Stimulated activated CD8-positive, alpha-beta memory T cell treated with anti-CD3 and anti-CD28 coated beads, Interleukin-7, amount 100 ng/mL, for 4 hours (primary cell): ENCODE data around the gene ATRN.
"Not testable (repeated sequence)": the region's sequence is repeated elsewhere in the genome, so short reads cannot be mapped to it uniquely, and the experiment has no call there.

Source experiments
- DNase-seq, 2 donors: peaks; one replicate each; pipeline ENCODE4 v3.0.0-alpha.2; 2020; ENCODE audit warnings: low read depth in 2 of 2

The ATRN gene

DNA sequence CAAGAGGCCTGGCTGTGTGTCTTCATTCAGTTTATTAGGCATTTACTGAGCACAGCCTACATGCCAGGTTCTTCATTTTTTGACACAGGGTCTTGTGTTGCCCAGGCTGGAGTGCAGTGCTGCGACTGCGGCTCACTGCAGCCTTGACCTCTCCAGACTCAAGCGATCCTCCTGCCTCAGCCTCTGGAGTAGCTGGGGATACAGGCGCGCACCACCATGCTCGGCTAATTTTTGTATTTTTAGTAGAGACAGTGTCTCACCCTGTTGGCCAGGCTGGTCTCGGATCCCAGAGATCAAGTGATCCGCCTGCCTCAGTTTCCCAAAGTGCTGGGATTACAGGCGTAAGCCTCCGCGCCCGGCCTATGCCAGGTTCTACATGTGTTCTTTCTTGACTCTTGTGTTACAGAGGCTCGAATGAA lies 601 bp upstream of the ATRN start:
- DNase-seq: no peak

DNA sequence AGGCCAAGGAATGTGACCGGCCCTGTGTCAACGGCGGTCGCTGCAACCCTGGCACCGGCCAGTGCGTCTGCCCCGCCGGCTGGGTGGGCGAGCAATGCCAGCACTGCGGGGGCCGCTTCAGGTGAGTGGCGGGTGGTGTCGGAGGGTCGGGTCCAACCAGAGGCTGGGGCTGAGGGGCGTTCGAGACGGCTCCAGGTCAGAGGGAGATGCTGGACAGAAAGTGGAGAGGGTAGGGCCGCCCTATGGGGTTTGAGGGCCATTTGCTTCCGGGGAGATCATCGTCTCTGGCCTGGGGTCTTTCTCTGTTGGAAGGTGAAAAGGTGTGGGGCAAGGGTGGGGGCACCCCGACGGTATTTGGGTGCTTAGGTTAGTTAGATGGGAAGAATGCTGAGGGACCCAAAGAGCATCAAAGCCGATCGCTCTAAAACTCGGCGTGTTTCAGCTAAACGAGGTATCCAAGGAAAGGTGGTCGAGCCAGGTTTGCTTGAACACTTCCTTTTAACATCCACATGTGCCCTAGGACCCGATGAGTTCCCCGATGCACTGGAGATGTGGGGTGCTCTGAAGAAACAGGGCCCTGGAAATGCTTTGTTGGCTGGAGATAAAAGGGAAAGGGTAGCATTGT lies 691 bp downstream of the ATRN start:
- no peak for DNase-seq

DNA sequence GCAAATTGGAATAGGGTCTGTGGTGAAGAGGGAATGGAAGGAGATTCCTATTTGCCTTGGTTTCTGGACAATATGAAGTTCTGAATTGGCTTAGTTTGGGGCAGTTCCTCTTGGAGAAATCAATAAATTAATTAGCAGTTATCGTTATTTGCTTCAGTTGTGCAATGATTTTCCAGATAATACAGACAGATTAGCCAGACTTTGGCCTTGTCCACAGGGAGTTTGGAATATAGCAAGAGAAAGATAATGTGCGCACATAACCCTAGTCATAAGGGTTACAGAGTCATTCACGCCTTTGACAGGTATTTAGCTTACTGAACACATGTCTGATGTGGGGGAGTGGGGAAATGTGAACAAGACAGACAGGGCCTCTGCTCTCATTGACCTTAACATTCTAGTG lies 1.3 kb downstream of the ATRN start:
- DNase-seq: no peak

DNA sequence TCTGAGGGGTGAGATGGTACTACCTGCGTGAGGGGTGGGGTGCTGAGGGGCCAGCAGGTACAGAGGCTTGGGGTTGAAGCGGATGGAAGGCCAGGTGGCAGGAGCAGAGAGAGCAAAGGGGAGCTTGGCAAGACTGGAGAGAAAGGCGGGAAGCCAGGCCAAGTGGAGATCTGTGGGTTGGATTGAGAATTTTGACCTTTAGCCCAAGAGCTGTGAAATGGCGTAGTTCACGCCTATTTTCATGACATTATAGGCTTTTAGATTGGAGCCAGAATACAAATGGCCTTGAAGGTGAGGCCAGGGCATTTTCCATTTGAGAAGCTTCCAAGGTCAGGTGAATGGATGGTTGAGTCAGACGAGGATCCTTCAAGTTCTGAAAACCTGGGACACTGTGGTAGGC lies 2.5 kb downstream of the ATRN start:
- no peak for DNase-seq

DNA sequence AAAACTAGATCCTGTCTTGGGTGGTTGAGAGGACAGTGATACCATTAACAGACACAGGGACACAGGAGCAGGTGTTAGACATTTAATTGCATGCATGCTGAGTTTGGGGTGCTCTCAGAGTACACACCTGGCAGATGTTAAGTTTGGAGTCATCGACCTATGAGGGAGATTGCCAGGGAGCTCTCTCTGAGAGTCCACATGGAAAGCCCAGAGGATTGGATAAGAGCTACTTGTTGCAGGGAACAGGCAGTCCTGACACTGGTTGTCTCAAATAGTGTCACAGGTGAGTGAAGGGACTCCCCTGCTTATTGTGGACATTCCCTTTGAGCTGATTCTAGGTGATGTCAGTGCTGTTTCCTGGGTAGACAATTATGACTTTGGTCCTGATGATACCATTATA lies 3.1 kb downstream of the ATRN start:
- DNase-seq: no peak

DNA sequence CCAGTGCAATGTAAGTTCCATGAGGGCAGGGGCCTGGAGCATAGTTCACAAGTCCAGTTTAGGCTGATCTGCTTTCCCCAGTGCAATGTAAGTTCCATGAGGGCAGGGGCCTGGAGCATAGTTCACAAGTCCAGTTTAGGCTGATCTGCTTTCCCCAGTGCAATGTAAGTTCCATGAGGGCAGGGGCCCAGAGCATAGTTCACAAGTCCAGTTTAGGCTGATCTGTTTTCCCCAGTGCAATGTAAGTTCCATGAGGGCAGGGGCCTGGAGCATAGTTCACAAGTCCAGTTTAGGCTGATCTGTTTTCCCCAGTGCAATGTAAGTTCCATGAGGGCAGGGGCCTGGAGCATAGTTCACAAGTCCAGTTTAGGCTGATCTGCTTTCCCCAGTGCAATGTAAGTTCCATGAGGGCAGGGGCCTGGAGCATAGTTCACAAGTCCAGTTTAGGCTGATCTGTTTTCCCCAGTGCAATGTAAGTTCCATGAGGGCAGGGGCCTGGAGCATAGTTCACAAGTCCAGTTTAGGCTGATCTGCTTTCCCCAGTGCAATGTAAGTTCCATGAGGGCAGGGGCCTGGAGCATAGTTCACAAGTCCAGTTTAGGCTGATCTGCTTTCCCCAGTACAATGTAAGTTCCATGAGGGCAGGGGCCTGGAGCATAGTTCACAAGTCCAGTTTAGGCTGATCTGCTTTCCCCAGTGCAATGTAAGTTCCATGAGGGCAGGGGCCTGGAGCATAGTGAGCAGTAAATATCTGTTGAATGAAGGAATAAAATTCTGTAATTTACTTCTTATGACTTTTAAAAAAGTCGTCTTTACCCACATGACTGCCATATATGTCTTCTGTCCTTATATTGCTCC lies 6.4 kb downstream of the ATRN start:
- not testable (repeated sequence) for DNase-seq

DNA sequence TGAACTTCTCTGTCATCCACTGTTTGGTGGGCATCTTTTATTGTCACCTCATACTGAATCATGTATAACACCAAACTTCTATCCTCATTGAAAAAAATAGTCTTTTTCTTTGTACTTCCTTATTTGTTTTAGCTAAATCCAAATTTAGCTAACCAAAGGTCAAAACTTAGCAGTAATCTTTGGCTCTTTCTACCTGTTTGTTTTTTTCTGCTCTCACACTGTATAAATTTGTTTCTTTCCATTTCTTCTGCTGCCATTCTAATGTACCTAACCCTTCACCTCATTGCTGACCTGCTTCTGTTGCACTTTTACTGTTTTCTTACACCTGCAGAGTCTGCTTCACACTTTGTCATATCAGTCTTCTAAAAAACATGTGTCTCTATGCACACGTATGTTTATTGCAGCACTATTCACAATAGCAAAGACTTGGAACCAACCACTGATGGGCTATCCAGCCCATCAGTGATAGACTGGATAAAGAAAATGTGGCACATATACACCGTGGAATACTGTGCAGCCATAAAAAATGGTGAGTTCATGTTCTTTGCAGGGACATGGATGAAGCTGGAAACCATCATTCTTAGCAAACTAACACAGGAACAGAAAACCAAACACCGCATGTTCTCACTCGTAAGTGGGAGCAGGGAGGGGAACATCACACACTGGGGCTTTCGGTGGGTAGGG lies 7.2 kb downstream of the ATRN start:
- DNase-seq: no peak

DNA sequence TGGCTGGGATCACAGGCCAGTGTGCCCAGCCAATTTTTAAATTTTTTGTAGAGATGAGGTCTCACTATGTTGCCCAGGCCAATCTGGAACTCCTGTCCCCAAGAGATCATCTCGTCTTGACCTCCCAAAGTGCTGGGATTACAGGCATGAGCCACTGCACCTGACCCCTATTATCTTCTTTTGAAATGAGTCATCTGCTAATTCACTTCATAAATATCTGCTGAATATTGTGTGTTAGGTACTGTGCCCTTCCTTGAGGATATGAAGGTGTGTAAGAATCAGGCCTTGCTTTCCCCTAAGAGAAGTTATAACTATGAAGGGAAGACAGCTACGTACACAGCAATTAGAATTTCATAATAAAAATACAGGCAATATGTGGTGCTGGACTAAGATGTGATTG lies 8.2 kb downstream of the ATRN start:
- DNase-seq: no peak

DNA sequence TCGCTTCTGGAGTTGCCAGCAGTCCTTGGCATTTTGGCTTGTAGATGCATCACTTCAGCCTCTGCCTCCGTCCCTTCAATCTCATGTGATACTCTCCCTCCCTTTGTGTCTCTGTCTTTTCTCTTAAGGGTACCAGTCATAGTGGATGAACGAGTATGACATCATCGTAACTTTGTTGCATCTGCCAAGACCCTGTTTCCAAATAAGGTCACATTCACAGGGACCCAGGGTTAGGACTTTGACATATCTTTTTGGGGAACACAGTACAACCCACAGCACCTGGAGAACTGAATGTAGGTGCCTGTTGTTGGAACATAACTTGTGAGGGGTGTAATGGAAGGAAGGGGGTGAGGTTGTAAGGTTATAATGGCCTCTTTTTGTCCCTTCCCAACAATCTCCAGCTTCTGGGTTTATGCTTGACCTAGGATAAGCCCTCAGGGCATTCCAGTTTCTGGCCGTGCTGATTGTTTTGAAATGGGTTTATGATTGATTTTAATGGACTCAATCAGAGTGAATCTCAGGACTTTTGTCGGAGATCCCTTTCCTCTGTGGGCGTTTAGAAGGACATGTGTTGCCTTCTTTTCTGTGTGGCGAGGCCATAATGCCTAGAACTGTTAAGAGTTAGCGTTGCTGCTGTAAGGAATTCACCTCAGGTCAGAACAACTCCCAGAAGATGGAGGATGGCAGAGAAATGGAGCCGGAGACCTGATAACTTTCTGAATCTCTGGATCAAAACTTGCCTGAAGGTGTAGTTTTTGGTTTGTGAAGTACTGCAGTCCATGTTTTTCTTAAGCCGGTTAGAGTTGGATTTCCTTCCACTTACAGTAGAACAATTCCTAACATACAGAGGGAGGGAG lies 9.2 kb downstream of the ATRN start:
- no peak for DNase-seq

DNA sequence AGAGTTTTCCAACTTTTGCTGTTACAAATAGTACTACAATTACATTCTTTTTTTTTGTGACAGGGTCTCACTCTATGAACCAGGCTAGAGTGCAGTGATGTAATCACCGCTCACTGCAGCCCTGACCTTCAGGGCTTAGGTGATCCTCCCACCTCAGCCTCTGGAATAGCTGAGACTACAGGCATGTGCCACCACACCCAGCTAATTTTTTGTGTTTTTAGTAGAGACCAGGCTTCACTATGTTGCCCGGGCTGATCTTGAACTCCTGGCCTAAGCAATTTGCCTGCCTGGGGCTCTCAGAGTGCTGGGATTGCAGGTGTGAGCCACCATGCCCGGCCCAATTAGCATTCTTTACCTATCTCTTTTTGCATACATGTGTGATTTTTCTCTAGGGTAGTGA lies 12.5 kb downstream of the ATRN start:
- DNase-seq: no peak

DNA sequence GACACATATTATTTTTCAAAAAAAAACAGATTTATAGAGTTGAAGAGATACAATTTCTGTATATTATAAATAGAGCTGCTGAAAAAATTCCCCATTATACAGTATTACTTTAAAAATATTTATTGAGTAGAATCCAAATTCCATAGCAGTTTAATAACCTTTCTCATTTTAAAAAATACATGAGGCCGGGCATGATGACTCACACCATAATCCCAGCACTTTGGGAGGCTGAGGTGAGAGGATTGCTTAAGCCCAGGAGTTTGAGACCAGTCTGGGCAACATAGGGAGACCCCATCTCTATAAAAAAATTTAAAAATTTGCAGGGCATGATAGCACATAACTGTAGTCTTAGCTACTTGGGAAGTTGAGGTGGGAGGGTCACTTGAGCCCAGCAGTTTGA lies 13.0 kb downstream of the ATRN start:
- DNase-seq: no peak

DNA sequence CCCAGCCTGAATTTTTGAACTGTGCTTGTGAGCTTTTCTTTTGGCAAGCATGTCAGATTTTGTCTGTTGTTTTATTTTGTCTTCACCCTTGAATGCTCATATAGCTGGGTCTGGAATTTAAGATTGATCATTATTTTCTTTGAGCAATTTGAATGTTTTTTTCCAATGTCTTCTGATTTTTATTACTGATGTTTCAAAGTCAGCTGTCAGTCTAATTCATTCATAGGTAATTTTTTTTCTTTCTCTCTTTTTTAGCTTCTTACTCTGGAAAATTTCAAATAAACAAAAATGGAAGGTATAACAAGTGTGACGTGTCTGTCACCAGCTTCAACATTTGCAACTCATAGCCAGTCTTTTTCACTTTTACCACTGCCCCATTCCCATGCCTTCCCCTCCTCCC lies 15.1 kb downstream of the ATRN start:
- DNase-seq: no peak

DNA sequence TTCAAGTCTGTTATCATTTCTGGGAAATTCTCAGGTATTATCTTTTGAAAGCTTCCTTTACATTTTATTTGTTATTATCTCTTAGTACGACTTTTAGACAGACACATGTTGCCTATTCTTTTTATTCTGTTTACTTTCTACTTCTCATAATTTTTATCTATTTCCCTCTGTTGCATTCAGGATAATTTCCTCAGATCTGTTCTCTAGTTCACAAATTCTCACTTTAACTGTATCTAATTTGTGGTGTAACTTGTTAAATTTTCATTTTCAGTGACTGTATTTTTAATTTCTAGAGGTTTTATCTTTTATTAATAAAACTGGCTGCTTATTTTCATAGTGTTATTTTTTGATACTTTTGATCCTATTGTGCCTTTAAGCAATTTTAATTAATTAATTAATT lies 16.0 kb downstream of the ATRN start:
- no peak for DNase-seq

DNA sequence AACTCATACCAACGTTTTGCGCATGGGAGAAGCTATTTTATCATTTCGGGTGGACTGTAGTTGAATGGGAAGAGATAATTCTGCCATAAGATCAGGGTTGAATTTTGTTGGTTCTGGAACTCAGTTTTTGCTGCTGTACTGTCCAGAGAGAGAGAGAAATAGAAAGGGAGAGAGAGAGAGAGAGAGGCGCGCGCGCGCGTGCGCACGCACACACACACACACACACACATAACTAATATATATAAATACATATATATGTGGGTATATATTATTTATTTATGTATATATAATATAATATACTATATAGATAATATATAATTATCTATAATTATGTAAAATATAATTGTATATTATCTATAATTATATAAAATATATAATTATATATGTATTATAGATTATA lies 21.9 kb downstream of the ATRN start:
- no peak for DNase-seq

DNA sequence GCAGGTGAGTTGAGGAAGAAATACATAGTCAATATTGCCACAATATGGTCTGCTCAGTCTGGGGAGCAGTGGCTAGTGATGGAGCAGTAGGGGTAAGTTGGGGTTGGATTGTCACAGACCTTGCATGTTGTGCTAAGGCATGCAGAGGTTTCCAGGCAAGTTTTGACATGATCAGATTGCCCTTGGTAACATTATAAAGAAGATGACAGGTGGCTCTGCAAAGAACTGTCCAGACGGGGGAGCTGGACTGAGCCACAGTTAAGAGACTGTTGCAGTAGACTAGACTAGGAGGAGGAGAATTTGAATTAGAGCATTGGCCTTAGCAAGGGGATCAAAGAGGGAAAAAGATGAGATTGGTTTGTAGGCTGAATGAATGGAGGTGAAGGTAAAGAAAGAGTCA lies 23.4 kb downstream of the ATRN start:
- no peak for DNase-seq

DNA sequence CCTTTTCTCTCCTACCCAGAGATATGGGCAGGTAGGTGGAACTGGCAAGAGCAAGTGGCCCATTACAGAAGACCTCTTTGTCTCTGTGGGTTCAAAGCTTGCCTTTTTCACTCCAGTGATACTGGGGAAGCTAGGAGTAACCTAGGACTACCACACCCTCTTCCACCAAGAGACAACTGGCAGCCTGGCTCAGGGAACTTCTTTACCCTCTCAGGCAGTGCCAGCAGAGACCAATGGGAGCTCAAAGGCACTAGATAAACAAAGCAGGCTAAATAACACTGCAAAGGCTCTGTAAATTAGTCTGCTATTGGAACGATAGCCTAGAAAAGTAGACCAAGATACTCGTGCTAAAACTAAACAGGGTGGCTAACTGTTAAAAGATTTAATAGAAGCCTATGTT lies 32.1 kb downstream of the ATRN start:
- no peak for DNase-seq

DNA sequence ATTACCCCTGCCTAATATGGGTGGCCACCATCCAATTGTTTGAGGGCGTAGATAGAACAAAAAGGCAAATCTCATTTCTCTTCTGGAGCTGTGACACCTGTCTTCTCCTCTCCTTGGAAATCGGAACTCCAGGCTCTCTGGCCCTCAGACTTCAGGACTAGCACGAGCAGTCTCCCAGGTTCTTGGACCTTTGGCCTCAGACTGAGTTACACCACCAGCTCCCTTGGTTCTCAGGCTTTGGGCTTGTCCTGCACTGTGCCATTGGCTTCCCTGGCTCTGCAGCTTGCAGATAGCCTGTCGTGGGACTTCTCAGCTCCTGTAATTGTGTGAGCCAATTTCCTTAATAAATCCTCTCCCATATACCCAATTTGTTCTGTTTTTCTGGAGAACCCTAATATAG lies 34.3 kb downstream of the ATRN start:
- no peak for DNase-seq

DNA sequence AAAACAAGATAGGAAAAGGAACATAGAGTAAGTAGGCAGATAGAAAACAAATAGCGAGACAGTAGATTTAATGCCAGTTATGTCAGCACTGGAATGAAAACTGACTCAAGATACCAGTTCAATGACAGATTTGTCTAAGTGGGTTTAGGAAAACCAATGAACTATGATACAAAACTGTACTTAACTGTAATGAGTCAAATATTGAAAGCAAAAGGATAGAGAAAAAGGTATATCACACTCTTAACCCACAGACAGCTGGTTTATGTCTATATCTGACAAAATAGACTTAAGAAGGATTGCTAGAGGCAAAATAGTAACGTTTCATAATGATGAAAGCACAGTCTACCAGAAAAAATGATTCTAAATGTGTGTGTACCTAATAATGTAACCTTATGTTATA lies 38.2 kb downstream of the ATRN start:
- DNase-seq: no peak

DNA sequence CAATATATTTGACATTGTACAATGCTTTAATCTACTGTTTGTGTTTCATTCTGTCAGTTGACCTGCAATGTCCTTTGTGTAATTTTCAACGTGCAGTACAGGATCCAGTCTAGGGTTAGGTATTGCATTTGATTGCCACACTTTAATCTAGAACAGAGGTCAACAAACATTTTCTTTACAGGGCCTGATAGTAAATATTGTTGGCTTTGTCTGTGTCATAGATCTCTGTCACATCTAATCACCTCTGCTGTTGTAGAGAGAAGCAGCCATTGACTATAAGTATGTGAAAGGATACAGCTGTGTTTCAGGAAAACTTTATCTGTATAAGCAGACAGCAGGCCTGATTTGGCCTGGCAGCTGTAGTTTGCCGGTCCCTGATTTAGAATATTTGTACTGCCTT lies 39.3 kb downstream of the ATRN start:
- no peak for DNase-seq

DNA sequence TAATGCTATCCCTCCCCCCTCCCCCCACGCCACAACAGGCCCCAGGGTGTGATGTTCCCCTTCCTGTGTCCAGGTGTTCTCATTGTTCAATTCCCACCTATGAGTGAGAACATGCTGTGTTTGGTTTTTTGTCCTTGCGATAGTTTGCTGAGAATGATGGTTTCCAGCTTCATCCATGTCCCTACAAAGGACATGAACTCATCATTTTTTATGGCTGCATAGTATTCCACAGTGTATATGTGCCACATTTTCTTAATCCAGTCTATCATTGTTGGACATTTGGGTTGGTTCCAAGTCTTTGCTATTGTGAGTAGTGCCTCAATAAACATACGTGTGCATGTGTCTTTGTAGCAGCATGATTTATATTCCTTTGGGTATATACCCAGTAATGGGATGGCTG lies 41.4 kb downstream of the ATRN start:
- not testable (repeated sequence) for DNase-seq

DNA sequence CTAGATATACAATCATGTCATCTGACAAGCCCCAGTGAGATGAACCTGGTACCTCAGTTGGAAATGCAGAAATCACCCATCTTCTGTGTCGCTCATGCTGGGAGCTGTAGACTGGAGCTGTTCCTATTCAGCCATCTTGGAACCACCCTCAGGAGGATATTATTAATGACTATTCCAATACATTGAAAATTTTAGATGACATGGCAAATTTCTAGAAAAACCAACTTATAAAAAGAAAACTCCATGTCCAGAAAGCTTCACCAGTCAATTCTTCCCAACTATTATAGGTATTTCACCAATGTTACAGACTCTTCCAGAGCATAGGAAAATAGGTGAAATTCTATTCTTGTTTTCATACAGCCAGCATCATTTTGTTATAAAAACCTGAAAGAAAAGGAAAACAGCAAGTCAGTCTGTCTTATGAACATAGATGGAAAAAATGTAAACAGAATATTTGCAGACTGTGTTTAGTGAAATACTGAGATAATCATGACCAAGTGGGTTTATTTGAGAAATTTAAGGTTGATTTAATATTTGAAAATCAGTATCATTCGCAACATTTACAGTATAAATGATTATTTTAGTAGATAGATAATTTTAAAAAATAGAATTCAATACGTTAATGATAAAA lies 43.3 kb downstream of the ATRN start:
- DNase-seq: no peak
